Effector CD4-positive, alpha-beta T cell (primary cell): ENCODE data around the gene MTR.
"Not testable (repeated sequence)": the region's sequence is repeated elsewhere in the genome, so short reads cannot be mapped to it uniquely, and the experiment has no call there.

ENCODE experiments used
- DNase-seq: peaks from one replicate; pipeline ENCODE4 v3.0.0-alpha.2; 2020

Gene MTR

DNA sequence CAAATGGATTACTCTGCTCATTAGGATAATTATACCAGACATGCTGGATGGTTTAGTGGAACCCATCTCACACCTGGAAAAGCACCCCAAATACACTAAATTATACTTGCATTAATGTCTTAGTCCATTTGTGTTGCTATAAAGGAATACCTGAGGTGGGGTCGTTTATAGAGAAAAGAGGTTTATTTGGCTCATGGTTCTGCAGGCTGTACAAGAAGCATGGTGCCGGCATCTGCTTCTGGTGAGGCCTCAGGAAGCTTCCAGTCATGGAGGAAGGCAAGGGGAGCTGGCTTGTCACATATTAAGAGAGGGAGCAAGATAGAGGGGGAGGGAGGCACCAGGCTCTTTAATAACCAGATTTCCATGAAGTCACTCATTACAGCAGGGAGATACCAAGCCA lies 113.6 kb downstream of the MTR start:
- DNase-seq = no peak

GRCh38 chr1:236911047-236911446 lies 116.0 kb downstream of the MTR start:
- DNase-seq = not testable (repeated sequence)

GRCh38 chr1:236913371-236914037 lies 118.4 kb downstream of the MTR start:
- DNase-seq = no peak

- DNase-seq = no peak
Observed at GRCh38 chr1:236914375-236914774, 119.3 kb downstream of the MTR start.

DNA sequence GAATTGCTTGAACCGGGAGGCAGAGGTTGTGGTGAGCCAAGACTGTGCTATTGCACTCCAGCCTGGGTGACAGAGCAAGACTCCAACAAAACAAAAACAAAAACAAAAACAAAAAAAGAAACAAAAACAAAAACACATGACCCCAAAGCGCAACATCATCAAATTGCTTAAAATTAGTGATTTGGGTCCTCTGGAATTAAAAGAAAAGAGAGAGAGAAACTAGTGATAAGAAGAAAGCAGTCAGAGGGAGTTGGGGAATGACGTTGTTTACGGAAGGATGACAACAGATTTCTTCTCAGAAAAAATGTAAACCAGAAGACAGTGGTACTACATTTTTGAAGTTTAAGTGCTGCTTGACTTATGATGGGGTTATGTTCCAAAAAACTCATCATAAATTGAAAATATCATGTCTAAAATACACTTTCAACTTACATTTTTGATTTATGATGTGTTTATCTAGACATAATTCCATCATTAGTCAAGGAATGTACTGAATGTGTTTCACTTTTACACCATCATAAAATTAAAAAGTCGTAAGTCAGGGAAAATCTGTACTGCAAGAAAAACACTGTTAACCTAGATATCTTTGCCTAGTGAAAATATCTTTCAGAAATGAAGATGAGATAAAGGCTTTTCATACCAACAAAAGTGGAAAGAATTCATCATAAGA lies 121.2 kb downstream of the MTR start:
- no peak for DNase-seq

GRCh38 chr1:236917448-236917847 lies 122.4 kb downstream of the MTR start:
- no peak for DNase-seq

DNA sequence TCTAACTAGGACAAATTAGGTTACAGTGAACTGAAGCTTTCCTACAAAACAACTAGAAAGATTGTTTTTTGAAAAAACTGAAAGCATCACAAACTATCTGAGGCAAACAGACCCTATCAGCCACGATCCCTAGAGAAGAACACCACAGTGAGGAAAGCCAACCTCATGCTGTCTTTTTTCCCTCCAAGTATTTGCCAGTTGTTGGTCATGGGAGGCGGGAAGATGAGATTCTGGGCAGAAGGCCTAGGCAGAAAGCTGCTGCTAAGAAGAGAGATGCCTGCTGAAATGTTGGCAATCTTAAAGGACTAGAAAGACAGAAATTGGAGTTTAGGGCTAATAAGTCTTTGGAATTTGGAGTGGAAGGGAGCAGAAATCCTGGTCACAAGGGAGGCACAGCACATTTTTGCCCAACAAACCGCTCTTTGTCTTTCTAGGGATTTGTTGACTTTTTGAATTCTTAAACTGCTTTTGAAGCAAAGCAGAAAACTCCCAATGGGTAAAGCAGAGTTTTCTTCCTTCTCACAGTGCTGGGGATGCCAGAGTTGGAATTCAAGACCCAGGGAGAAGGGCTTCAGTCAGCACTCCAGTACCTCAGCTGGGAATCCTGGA lies 125.3 kb downstream of the MTR start:
- DNase-seq = no peak

GRCh38 chr1:236921610-236922009 lies 126.5 kb downstream of the MTR start:
- no peak for DNase-seq

GRCh38 chr1:236922190-236922589 lies 127.1 kb downstream of the MTR start:
- DNase-seq = no peak

- DNase-seq = no peak
Observed at GRCh38 chr1:236925386-236925785, 130.3 kb downstream of the MTR start.

- DNase-seq = no peak
Observed at GRCh38 chr1:236930503-236930902, 135.4 kb downstream of the MTR start.

GRCh38 chr1:236938760-236939159 lies 143.7 kb downstream of the MTR start:
- DNase-seq = no peak

DNA sequence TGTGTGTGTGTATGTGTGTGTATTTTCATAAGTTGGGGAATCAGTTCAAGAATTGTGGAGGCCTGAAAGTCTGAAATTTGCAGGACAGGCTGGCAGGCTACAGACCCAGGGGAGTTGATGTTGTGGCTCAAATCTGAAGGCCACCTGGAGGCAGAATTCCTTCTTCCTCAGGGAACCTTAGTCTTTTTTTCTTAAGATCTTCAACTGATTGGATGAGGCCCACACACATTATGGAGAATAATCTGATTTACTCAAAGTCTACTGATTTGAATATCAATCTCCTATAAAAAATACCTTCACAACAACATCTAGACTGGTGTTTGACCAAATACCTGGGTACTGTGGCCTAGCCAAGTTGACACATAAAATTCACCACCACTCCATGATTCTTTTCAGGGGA lies 147.3 kb downstream of the MTR start:
- no peak for DNase-seq

GRCh38 chr1:236944556-236944955 lies 149.5 kb downstream of the MTR start:
- DNase-seq = no peak

DNA sequence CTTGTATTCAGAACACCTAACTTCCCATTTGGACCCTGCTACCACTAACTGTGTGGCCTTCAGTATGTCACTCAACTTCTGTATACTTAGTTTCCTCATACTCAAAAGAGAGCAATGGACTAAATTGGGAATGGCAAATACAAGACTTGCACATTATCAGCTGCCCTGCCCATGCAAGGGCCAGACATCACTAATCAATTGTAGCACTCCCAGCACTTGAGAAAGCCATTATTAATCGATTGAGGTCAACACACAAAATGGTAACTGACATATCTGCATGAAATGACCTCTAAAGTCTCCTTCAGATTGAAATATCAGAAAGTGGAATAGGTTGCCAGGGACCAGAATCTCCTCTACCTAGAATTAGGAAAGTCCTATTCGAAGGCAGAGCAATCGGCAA lies 149.9 kb downstream of the MTR start:
- no peak for DNase-seq

- no peak for DNase-seq
Observed at GRCh38 chr1:236947794-236948193, 152.7 kb downstream of the MTR start.

GRCh38 chr1:236948381-236948780 lies 153.3 kb downstream of the MTR start:
- DNase-seq = no peak

DNA sequence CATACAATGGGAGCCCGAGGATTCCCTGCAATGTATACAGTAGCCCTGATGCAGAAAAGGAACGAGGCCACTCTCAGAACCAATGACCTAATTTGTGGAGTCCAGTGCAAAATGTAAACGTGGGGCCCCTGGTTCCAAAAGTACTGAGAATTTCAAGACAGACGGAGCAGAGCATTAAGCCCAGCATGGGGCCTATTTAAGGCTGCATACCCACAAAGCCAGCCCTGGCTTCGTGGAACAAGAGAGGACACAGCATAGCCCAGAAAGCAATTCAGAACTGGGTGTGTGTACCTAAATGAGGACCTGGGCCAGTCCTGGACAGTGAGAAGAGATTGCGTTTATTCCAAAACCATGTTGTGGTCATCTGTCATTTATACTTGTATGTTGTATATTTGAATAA lies 153.9 kb downstream of the MTR start:
- no peak for DNase-seq

DNA sequence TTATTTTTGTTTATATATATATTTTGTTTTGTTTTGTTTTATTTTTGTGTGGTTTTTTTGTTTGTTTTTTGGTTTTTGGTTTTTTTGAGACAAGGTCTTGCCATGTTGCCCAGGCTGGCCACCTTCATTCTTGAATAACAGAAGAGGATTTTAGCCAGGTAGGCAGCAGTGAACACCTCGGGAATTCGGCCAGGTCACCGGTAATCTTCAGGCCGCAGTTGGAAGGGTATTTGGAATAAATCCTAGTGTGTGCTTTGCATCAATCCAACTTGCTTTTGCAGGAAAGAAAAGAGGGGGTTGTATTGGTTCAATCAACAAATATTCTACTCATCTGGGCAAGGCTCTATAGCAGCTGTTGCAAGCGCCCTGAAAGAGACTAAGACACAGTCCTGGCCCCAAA lies 155.3 kb downstream of the MTR start:
- no peak for DNase-seq

DNA sequence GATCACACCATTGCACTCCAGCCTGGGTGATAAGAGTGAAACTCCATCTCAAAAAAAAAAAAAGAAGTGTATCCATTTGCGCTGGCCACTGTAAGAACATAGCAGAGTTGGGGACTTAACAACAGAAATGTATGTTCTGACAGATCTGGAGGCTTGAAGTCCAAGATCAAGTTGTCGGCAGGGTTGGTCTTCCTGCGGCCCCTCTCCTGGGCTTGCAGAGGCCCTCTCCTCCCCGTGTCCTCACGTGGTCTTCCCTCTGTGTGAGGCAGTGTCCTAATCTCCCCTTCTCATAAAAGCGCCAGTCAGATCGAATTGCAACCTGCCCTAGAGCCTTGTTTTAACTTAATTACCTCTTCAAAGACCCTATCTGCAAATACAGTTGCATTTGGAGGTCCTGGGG lies 156.6 kb downstream of the MTR start:
- no peak for DNase-seq

DNA sequence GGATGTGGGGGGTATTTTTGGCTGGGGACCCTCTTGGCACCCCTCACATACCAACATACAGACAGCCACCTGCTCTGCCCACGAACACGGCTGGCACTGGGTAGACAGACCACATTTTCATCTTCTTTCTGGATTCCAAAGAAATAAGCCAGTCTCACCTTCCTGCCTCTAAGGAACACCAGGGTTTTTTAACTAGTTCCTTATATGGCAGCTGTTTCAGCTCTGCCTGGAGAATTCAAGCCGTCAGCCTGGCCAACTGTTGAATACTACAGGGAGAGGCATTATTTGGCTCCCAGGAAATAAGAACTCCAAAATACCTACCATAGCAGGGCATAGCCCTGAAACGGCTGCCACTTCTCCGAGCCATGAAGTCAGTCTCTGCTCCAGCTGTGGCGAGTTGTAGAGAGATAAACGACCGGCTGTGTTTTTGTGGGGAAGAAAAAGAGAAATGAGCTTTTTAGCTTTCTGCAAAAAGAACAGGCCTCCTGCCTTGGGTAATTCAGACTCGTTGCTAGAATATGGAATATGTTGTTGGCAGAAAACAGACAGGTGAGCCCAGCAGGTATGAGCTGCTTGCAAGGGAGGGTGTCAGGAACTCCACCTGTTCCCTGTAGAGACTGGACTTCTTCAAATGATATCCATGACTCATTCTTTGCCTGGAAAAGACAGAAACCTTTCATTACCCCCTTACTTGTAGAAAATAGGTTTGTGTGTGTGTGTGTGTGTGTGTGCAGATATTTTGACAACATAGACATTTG lies 157.3 kb downstream of the MTR start:
- no peak for DNase-seq

DNA sequence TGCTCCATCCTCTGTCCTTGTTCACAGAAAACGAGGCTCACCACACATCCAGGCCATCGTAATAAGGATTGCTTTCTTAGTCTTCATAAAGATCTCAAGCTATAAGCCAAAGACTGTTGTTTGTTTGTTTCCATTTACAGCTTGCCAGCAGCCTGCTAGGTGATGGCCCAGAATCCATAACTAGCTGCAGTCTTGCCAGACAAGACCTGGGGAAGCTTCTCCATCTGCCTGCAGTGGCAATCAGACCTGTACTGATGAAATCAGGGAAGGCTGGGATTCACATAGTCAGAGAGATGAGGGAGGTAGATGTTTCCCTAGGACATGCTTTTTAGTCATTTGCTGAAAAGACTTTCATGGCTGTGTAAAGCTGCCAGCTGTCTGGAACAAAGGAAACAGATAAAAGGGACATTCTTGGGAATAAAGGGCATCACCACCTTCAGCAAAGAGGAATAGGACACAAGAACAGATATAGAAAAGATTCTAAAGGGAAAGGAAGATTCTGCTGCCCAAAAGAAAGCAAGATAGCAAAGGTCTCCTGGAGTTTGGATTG lies 158.1 kb downstream of the MTR start:
- DNase-seq = no peak
